ENCODE data around the gene MCM3AP. TPM values are rescaled to one million over a fixed set of nuclear protein-coding genes. Genes with fewer than 3 reads are reported as not detected.

Gene MCM3AP
- polyA plus RNA-seq, 1 experiment = 31.6 TPM

- Histone ChIP-seq H3K27me3 (ENCODE audit: control insufficient read depth, insufficient read depth, low read length) (no peaks in the 10 kb centered on the region), H3K36me3 (ENCODE audit: control insufficient read depth, insufficient read depth, low read length) (peaks cover 2% of the 10 kb centered on the region), H3K4me3 (ENCODE audit: low read depth, low read length) (peak within 1 kb of the TSS; percentile 87)
- POLR2A ChIA-PET = no interaction called here
- TF ChIP-seq CTCF (IDR thresholded peaks at IDR 0.05; ENCODE audit: insufficient read depth, low read depth, low read length) = peak; percentile 50
- DNase-seq (ENCODE audit: low read depth) = peak; percentile 44
- CTCF ChIA-PET = interaction anchor here (1.4 to 1.7 kb wide), 3 partner anchors 9 to 52 kb away, joined by 3 to 5 read pairs (median 4); no protein-coding TSS in a partner anchor
Measured at GRCh38 chr21:46285761-46286647, 593 bp upstream of the MCM3AP start, which contains the start of gene YBEY. YBEY (plus strand) TSS chr21:46286342; CDS start chr21:46286914, 572 bp downstream.

GRCh38 chr21:46284733-46285132 is 678 bp downstream of the MCM3AP start:
- ChIA-PET CTCF (interaction anchor here (0.7 to 1.7 kb wide), 4 partner anchors 9 to 163 kb away, joined by 3 to 5 read pairs (median 3); no protein-coding TSS in a partner anchor), POLR2A (no interaction called here)
- Histone ChIP-seq H3K27me3 (ENCODE audit: control insufficient read depth, insufficient read depth, low read length) (no peaks in the 10 kb centered on the region), H3K36me3 (ENCODE audit: control insufficient read depth, insufficient read depth, low read length) (peaks cover 4% of the 10 kb centered on the region), H3K4me3 (ENCODE audit: low read depth, low read length) (peak overlapping the region; percentile 87)
- no peak for TF ChIP-seq CTCF (IDR thresholded peaks at IDR 0.05; ENCODE audit: insufficient read depth, low read depth, low read length)
- no peak for DNase-seq (ENCODE audit: low read depth)

- ChIA-PET CTCF (interaction anchor here (0.6 to 1.4 kb wide), 3 partner anchors 42 to 142 kb away, joined by 3 read pairs; no protein-coding TSS in a partner anchor), POLR2A (no interaction called here)
Measured at GRCh38 chr21:46284077-46284644, 1.2 kb downstream of the MCM3AP start.

GRCh38 chr21:46274797-46275390 is 10.5 kb downstream of the MCM3AP start:
- TF ChIP-seq CTCF (IDR thresholded peaks at IDR 0.05; ENCODE audit: insufficient read depth, low read depth, low read length) = no peak
- H3K4me3 ChIP-seq (ENCODE audit: low read depth, low read length) = no peak overlapping the region
- peaks cover 32% of the 10 kb centered on the region for H3K36me3 ChIP-seq (ENCODE audit: control insufficient read depth, insufficient read depth, low read length)
- ChIA-PET POLR2A (no interaction called here), CTCF (no interaction called here)
- DNase-seq (ENCODE audit: low read depth) = no peak
- no peaks in the 10 kb centered on the region for H3K27me3 ChIP-seq (ENCODE audit: control insufficient read depth, insufficient read depth, low read length)

More at GRCh38 chr21:46284077-46284644, 1.2 kb downstream of the MCM3AP start:
- DNase-seq (ENCODE audit: low read depth) = no peak
- Histone ChIP-seq H3K27me3 (ENCODE audit: control insufficient read depth, insufficient read depth, low read length) (no peaks in the 10 kb centered on the region), H3K4me3 (ENCODE audit: low read depth, low read length) (no peak overlapping the region), H3K36me3 (ENCODE audit: control insufficient read depth, insufficient read depth, low read length) (peaks cover 8% of the 10 kb centered on the region)
- no peak for TF ChIP-seq CTCF (IDR thresholded peaks at IDR 0.05; ENCODE audit: insufficient read depth, low read depth, low read length)

GRCh38 chr21:46273341-46273740 is 12.1 kb downstream of the MCM3AP start:
- DNase-seq (ENCODE audit: low read depth) = no peak
- POLR2A ChIA-PET = no interaction called here
- CTCF ChIA-PET = no interaction called here

More at GRCh38 chr21:46273341-46273740, 12.1 kb downstream of the MCM3AP start:
- Histone ChIP-seq H3K27me3 (ENCODE audit: control insufficient read depth, insufficient read depth, low read length) (no peaks in the 10 kb centered on the region), H3K4me3 (ENCODE audit: low read depth, low read length) (no peak overlapping the region), H3K36me3 (ENCODE audit: control insufficient read depth, insufficient read depth, low read length) (peaks cover 31% of the 10 kb centered on the region)
- TF ChIP-seq CTCF (IDR thresholded peaks at IDR 0.05; ENCODE audit: insufficient read depth, low read depth, low read length) = no peak

Data from BJ (cell line).